NCI-H2171 treated with DMSO at 0.1 percent for 48 hours (cell line): ENCODE measurements around the gene RGMA.

Source experiments
- DNase-seq: peaks from one replicate; lab custom pipeline; 2025; lab: John Stamatoyannopoulos, UW

RGMA gene

GRCh38 chr15:93088981-93089726 lies at the start of gene RGMA:
Gene RGMA, minus strand, starts transcription at chr15:93089211. Its CDS starts 279 bp downstream, at chr15:93088932.
- no peak for DNase-seq

GRCh38 chr15:93136606-93137005 lies 47.6 kb upstream of the RGMA start:
- no peak for DNase-seq

- no peak for DNase-seq
Observed at GRCh38 chr15:93135997-93136397, 47.0 kb upstream of the RGMA start.

GRCh38 chr15:93135459-93135858 lies 46.4 kb upstream of the RGMA start:
- no peak for DNase-seq

- DNase-seq: no peak
Observed at GRCh38 chr15:93131485-93132095, 42.6 kb upstream of the RGMA start.

GRCh38 chr15:93129702-93130488 lies 40.9 kb upstream of the RGMA start:
- no peak for DNase-seq

GRCh38 chr15:93127286-93127685 lies 38.3 kb upstream of the RGMA start:
- DNase-seq: no peak

- no peak for DNase-seq
Observed at GRCh38 chr15:93126599-93126998, 37.6 kb upstream of the RGMA start.

- peak; percentile 30 for DNase-seq
Observed at GRCh38 chr15:93126148-93126547, 37.1 kb upstream of the RGMA start.

GRCh38 chr15:93124126-93124525 lies 35.1 kb upstream of the RGMA start:
- DNase-seq: peak; percentile 73

- DNase-seq: no peak
Observed at GRCh38 chr15:93121973-93122910, 33.2 kb upstream of the RGMA start.

GRCh38 chr15:93121107-93121506 lies 32.1 kb upstream of the RGMA start:
- peak; percentile 89 for DNase-seq

- no peak for DNase-seq
Observed at GRCh38 chr15:93118904-93119303, 29.9 kb upstream of the RGMA start.

- DNase-seq: no peak
Observed at GRCh38 chr15:93111451-93111850, 22.4 kb upstream of the RGMA start.

- no peak for DNase-seq
Observed at GRCh38 chr15:93110502-93111040, 21.6 kb upstream of the RGMA start.

GRCh38 chr15:93109336-93110102 lies 20.5 kb upstream of the RGMA start:
- DNase-seq: no peak

- DNase-seq: peak; percentile 8
Observed at GRCh38 chr15:93107646-93108045, 18.6 kb upstream of the RGMA start.

- DNase-seq: peak; percentile 23
Observed at GRCh38 chr15:93105485-93105884, 16.5 kb upstream of the RGMA start.

GRCh38 chr15:93103823-93104222 lies 14.8 kb upstream of the RGMA start:
- no peak for DNase-seq

- DNase-seq: no peak
Observed at GRCh38 chr15:93102211-93102610, 13.2 kb upstream of the RGMA start.

- no peak for DNase-seq
Observed at GRCh38 chr15:93093765-93094164, 4.8 kb upstream of the RGMA start.
